RWPE2 (cell line): Measurements from ENCODE around the gene LEMD3.
A peak's percentile ranks its signal among the peaks of the same experiment; 100 is the strongest.

Source experiments
- ATAC-seq: fragments of 200-7000 bp; cut with Tn5 transposase; 3 replicates; pipeline ENCODE4 v1.9.1; 2021; ENCODE audit warnings: low read depth
- DNase-seq: peaks from one replicate; pipeline ENCODE4 v3.0.0-alpha.2; 2020; ENCODE audit warnings: low spot score
- H3K27ac ChIP-seq: fragments of 450-650 bp; 2 replicates; pipeline ENCODE4 v1.5.1; 2017; ENCODE audit warnings: mild to moderate bottlenecking; ENCODE audit not compliant: poor library complexity, severe bottlenecking
- H3K27me3 ChIP-seq: fragments of 250-450 bp; sonication (Bioruptor Pico); 2 replicates; pipeline ENCODE4 v1.5.1; 2021; ENCODE audit warnings: mild to moderate bottlenecking, moderate library complexity; ENCODE audit not compliant: insufficient read depth, poor library complexity, severe bottlenecking
- H3K36me3 ChIP-seq: fragments of 250-450 bp; sonication (Bioruptor Pico); 2 replicates; pipeline ENCODE4 v1.5.1; 2020; ENCODE audit warnings: low read depth, mild to moderate bottlenecking, moderate library complexity
- H3K4me1 ChIP-seq: fragments of 250-450 bp; sonication (Bioruptor Pico); 2 replicates; pipeline ENCODE4 v1.5.1; 2021; ENCODE audit warnings: mild to moderate bottlenecking, moderate library complexity; ENCODE audit not compliant: insufficient read depth, poor library complexity, severe bottlenecking
- H3K4me3 ChIP-seq: fragments of 250-450 bp; sonication (Bioruptor Pico); 2 replicates; pipeline ENCODE4 v1.5.1; 2021; ENCODE audit warnings: mild to moderate bottlenecking, moderate library complexity; ENCODE audit not compliant: severe bottlenecking
- H3K9me3 ChIP-seq: fragments of 250-450 bp; sonication (Bioruptor Pico); 2 replicates; pipeline ENCODE4 v1.5.1; 2021; ENCODE audit warnings: mild to moderate bottlenecking, moderate library complexity; ENCODE audit not compliant: severe bottlenecking
- TF ChIP-seq, protein P1 (sequence below): fragments of 450-650 bp; IDR thresholded peaks from one replicate; pipeline ENCODE4 v1.5.1; 2017; ENCODE audit warnings: mild to moderate bottlenecking, moderate library complexity; ENCODE audit not compliant: poor library complexity, severe bottlenecking

Gene LEMD3

DNA sequence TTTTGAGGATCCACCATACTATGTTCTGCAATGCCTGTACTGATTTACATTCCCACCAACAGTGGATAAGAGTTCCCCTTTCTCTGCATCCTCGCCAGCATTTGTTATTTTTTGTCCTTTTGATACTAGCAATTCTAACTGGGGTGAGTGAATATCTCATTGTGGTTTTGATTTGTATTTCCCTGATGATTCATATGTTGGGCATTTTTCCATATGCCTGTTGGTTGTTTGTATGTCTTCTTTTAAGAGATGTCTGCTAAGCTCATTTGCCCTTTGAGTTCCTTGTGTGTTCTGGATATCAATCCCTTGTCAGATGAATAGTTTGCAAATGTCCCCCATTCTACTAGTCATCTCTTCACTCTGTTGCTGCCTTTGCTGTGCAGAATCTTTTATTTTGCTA, 60.1 kb downstream of the LEMD3 start:
- no peak overlapping the region for H3K27ac ChIP-seq

DNA sequence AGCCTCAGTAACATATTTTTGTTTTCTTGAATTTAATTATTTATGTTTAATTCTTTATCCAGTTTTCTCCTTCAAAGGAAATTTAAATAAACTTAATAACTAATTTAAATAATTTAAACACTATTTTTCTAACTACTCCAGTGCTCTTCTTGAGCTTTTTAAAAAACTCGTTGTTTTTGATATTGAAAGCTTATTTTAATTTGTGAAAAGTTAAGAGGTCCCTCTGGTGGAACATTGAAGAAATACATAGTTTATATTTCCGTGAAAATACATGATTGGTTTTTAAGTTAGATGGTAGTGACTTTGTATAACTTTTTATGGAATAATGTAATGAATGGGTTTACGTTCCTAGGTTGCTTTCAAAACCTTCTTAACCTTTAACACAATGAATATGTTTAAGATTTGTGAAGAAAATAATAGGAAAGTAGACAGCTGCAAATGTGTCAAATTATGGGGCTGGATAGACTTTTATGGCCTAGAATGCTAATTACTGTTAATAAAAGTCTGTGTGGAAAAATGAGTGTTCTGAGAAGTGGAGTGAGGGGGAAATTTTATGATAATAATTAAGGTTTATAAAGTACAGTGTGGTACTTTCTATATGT, 63.2 kb downstream of the LEMD3 start:
- Histone ChIP-seq H3K36me3 (peaks cover 20% of the 10 kb centered on the region), H3K9me3 (no peaks in the 10 kb centered on the region), H3K4me3 (no peak overlapping the region), H3K4me1 (no peaks in the 10 kb centered on the region), H3K27me3 (no peaks in the 10 kb centered on the region), H3K27ac (no peak overlapping the region)
- ATAC-seq: no peak
- TF ChIP-seq, protein P1, sequence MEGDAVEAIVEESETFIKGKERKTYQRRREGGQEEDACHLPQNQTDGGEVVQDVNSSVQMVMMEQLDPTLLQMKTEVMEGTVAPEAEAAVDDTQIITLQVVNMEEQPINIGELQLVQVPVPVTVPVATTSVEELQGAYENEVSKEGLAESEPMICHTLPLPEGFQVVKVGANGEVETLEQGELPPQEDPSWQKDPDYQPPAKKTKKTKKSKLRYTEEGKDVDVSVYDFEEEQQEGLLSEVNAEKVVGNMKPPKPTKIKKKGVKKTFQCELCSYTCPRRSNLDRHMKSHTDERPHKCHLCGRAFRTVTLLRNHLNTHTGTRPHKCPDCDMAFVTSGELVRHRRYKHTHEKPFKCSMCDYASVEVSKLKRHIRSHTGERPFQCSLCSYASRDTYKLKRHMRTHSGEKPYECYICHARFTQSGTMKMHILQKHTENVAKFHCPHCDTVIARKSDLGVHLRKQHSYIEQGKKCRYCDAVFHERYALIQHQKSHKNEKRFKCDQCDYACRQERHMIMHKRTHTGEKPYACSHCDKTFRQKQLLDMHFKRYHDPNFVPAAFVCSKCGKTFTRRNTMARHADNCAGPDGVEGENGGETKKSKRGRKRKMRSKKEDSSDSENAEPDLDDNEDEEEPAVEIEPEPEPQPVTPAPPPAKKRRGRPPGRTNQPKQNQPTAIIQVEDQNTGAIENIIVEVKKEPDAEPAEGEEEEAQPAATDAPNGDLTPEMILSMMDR: peak; percentile 83
- DNase-seq: no peak

More for the DNA sequence above, 60.1 kb downstream of the LEMD3 start:
- peaks cover 20% of the 10 kb centered on the region for H3K36me3 ChIP-seq
- no peaks in the 10 kb centered on the region for H3K27me3 ChIP-seq
- no peak overlapping the region for H3K4me3 ChIP-seq
- TF ChIP-seq, protein P1: no peak
- DNase-seq (no peak), ATAC-seq (no peak)
- no peaks in the 10 kb centered on the region for H3K4me1 ChIP-seq
- H3K9me3 ChIP-seq: no peaks in the 10 kb centered on the region

DNA sequence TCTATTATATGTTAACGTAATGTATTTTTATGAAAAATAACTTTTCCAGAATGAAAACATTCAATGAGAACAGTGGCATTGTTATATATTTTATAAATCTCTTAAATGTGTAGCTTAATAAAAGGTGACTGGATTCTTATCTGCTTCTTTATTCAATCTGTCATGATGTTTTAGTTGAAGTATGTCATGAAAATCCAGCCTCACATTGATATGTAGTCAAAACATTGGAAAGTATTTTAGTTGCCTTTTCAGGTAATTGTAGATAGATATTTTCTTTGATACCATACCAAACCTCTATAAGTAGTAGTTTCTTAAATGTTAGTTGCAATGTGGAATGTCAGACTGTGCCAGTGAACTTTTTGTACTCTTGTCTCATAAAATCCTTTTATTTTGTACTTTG, 67.8 kb downstream of the LEMD3 start:
- H3K27ac ChIP-seq: no peak overlapping the region
- no peaks in the 10 kb centered on the region for H3K9me3 ChIP-seq
- no peak for ATAC-seq
- no peak overlapping the region for H3K4me3 ChIP-seq
- H3K36me3 ChIP-seq: peaks cover 30% of the 10 kb centered on the region
- no peak for DNase-seq
- no peaks in the 10 kb centered on the region for H3K4me1 ChIP-seq
- TF ChIP-seq, protein P1: no peak
- H3K27me3 ChIP-seq: no peaks in the 10 kb centered on the region

DNA sequence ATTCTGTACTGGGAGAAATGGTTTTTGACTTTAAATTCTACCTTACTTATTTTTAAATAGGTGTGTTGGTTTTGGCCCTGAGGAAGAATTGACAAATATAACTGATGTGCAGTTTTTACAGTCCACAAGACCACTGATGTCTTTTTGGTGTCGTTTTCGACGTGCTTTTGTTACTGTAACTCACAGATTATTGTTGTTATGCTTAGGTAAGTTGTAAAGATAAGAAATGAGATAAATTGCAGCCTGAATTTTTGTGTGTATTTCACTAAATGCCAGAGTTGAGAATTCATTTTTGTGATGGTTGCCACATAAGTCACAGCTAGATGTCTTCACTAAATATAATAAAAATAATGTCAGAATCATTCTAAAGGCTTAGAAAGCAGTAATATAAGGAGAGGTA, 69.2 kb downstream of the LEMD3 start:
- H3K27me3 ChIP-seq: no peaks in the 10 kb centered on the region
- DNase-seq: no peak
- H3K27ac ChIP-seq: no peak overlapping the region
- H3K36me3 ChIP-seq: peaks cover 42% of the 10 kb centered on the region
- ATAC-seq: no peak
- TF ChIP-seq, protein P1: no peak
- no peak overlapping the region for H3K4me3 ChIP-seq
- no peaks in the 10 kb centered on the region for H3K4me1 ChIP-seq
- no peaks in the 10 kb centered on the region for H3K9me3 ChIP-seq
